GM23338 (cell line): ENCODE results near the gene NFKBIA. TPM values are rescaled to one million over a fixed set of nuclear protein-coding genes. Genes with fewer than 3 reads are reported as not detected.

Experiments used
- ATAC-seq: fragments of 200-7000 bp; cut with Tn5 transposase; 3 replicates; pipeline ENCODE4 v1.9.1; 2020
- DNase-seq: peaks from one replicate; pipeline ENCODE4 v3.0.0-alpha.2; 2015; ENCODE audit warnings: low spot score
- H2AFZ ChIP-seq: fragments of 200-600 bp; sonication (generic); 2 replicates; pipeline ENCODE4 v1.8.0; 2016; ENCODE audit warnings: antibody characterized with exemption, mild to moderate bottlenecking, moderate library complexity
- H3F3A ChIP-seq: fragments of 200-600 bp; sonication (generic); replicated peaks from 2 replicates; pipeline ENCODE4 v1.8.0; 2017; ENCODE audit warnings: antibody characterized with exemption, mixed run types, low read depth
- H3K27ac ChIP-seq: fragments of 200-600 bp; sonication (generic); 2 replicates; pipeline ENCODE4 v1.6.1; 2016; ENCODE audit warnings: low read depth
- H3K27me3 ChIP-seq: fragments of 200-600 bp; sonication (generic); 2 replicates; pipeline ENCODE4 v1.8.0; 2016; ENCODE audit warnings: mild to moderate bottlenecking, mixed run types, moderate library complexity; ENCODE audit not compliant: insufficient read depth
- H3K36me3 ChIP-seq: fragments of 200-600 bp; sonication (generic); 2 replicates; pipeline ENCODE4 v1.8.0; 2016; ENCODE audit warnings: mild to moderate bottlenecking; ENCODE audit not compliant: insufficient read depth
- H3K4me1 ChIP-seq: fragments of 200-600 bp; sonication (generic); 2 replicates; pipeline ENCODE4 v1.8.0; 2016; ENCODE audit warnings: mild to moderate bottlenecking, moderate library complexity; ENCODE audit not compliant: insufficient read depth
- H3K4me2 ChIP-seq: fragments of 200-600 bp; sonication (generic); 2 replicates; pipeline ENCODE4 v1.7.1; 2017; ENCODE audit warnings: mixed run types
- H3K4me3 ChIP-seq: fragments of 200-600 bp; sonication (generic); 2 replicates; pipeline ENCODE4 v1.6.1; 2016; ENCODE audit warnings: mixed run types
- H3K79me2 ChIP-seq: fragments of 200-600 bp; sonication (generic); replicated peaks from 2 replicates; pipeline ENCODE4 v1.8.0; 2017; ENCODE audit warnings: mild to moderate bottlenecking; ENCODE audit not compliant: insufficient read depth
- H3K9me2 ChIP-seq: fragments of 200-600 bp; sonication (generic); 2 replicates; pipeline ENCODE4 v1.8.0; 2017; ENCODE audit not compliant: insufficient read depth
- H4K20me1 ChIP-seq: fragments of 200-600 bp; sonication (generic); replicated peaks from 2 replicates; pipeline ENCODE4 v1.8.0; 2017; ENCODE audit warnings: mild to moderate bottlenecking; ENCODE audit not compliant: insufficient read depth
- H3K27ac Mint-ChIP-seq: 2 replicates; pipeline ENCODE4 v1.8.0; 2020; ENCODE audit warnings: inconsistent platforms, mild to moderate bottlenecking, moderate library complexity, mixed read lengths
- H3K27me3 Mint-ChIP-seq: 3 replicates; pipeline ENCODE4 v1.8.0; 2022; ENCODE audit warnings: low read depth, mild to moderate bottlenecking, moderate library complexity, mixed read lengths, inconsistent platforms; ENCODE audit not compliant: insufficient read depth, poor library complexity
- H3K36me3 Mint-ChIP-seq: 3 replicates; pipeline ENCODE4 v1.8.0; 2021; ENCODE audit warnings: low read depth, mild to moderate bottlenecking, inconsistent platforms, moderate library complexity, mixed read lengths
- H3K4me1 Mint-ChIP-seq: 3 replicates; pipeline ENCODE4 v1.8.0; 2020; ENCODE audit warnings: mild to moderate bottlenecking, inconsistent platforms, mixed read lengths
- H3K4me3 Mint-ChIP-seq: 3 replicates; pipeline ENCODE4 v1.8.0; 2021; ENCODE audit warnings: moderate library complexity, mild to moderate bottlenecking, inconsistent platforms, mixed read lengths
- H3K9me3 Mint-ChIP-seq: 3 replicates; pipeline ENCODE4 v1.8.0; 2020; ENCODE audit warnings: moderate library complexity, mild to moderate bottlenecking, inconsistent platforms, mixed read lengths
- CREB1 ChIP-seq: fragments of 250-450 bp; sonication (Bioruptor Pico); IDR thresholded peaks from 2 replicates; pipeline ENCODE4 v1.5.0; 2020; ENCODE audit warnings: low read depth, mild to moderate bottlenecking, moderate library complexity
- EZH2phosphoT487 ChIP-seq: fragments of 200-600 bp; sonication (generic); IDR thresholded peaks from one replicate; pipeline ENCODE4 v1.8.1; 2018; ENCODE audit warnings: antibody characterized with exemption; ENCODE audit not compliant: unreplicated experiment
- JUNB ChIP-seq: IDR thresholded peaks from one replicate; pipeline ENCODE4 v1.6.1; 2016; ENCODE audit warnings: antibody characterized with exemption; ENCODE audit not compliant: unreplicated experiment
- POLR2AphosphoS5 ChIP-seq: IDR thresholded peaks from 2 replicates; pipeline ENCODE4 v1.6.1; 2016; ENCODE audit warnings: antibody characterized with exemption, low read depth
- STAT1 ChIP-seq: IDR thresholded peaks from one replicate; pipeline ENCODE4 v1.6.1; 2016; ENCODE audit warnings: antibody characterized with exemption; ENCODE audit not compliant: unreplicated experiment
- ZNF114 ChIP-seq: fragments of 250-450 bp; sonication (Bioruptor Pico); IDR thresholded peaks from 2 replicates; pipeline ENCODE4 v1.5.0; 2020; ENCODE audit warnings: mild to moderate bottlenecking, moderate library complexity
- ZNF331 ChIP-seq: fragments of 250-450 bp; sonication (Bioruptor Pico); IDR thresholded peaks from 2 replicates; pipeline ENCODE4 v1.5.0; 2020; ENCODE audit warnings: low read depth, mild to moderate bottlenecking, moderate library complexity
- ZNF462 ChIP-seq: fragments of 250-450 bp; sonication (Bioruptor Pico); IDR thresholded peaks from 2 replicates; pipeline ENCODE4 v1.5.0; 2020; ENCODE audit warnings: mild to moderate bottlenecking, moderate library complexity
- polyA plus RNA-seq: library from polyadenylated mRNA; unstranded; fragments of >200 nt; fragmentation: Nextera tagmentation; extraction: Ambion mirVana; gene quantifications from 2 replicates; pipeline ENCODE4 v1.2.1, GENCODE V29; 2016
- total RNA-seq: library from RNA; depleted of rRNA; stranded (reverse); fragments of >200 nt; shearing (Covaris generic); gene quantifications from 2 replicates; pipeline ENCODE4 v1.2.3, GENCODE V29; 2014

NFKBIA gene
- total and polyA plus RNA-seq, 2 experiments from 2014 or later, result 33.4 to 41.3 TPM

GRCh38 chr14:35419429-35419841 lies 14.9 kb upstream of the NFKBIA start:
- H3K27me3 ChIP-seq, result no peaks in the 10 kb centered on the region
- peaks cover 4% of the 10 kb centered on the region; the same call in 1 of the 3 replicates for H3K9me3 Mint-ChIP-seq
- H3K4me3 Mint-ChIP-seq, result no peak overlapping the region
- H3K4me2 ChIP-seq, result no peak overlapping the region
- H3K4me3 ChIP-seq, result no peak overlapping the region
- no peak overlapping the region for H3K27ac Mint-ChIP-seq
- no peaks in the 10 kb centered on the region for H3F3A ChIP-seq
- H3K36me3 ChIP-seq, result no peaks in the 10 kb centered on the region
- ATAC-seq (peak; percentile 42), DNase-seq (no peak)
- peaks cover 12% of the 10 kb centered on the region; the same call in 1 of the 2 replicates for H3K4me1 ChIP-seq
- no peaks in the 10 kb centered on the region for H3K9me2 ChIP-seq
- H3K4me1 Mint-ChIP-seq, result peaks cover 20% of the 10 kb centered on the region
- no peak overlapping the region for H3K27ac ChIP-seq
- H3K27me3 Mint-ChIP-seq, result peaks cover 6% of the 10 kb centered on the region
- peak overlapping the region; percentile 66; the same call in 1 of the 2 replicates for H2AFZ ChIP-seq
- no peaks in the 10 kb centered on the region for H4K20me1 ChIP-seq
- H3K79me2 ChIP-seq, result no peaks in the 10 kb centered on the region
- no peak for TF ChIP-seq ZNF462 (CRISPR knock-in tag)
- no peak for TF ChIP-seq JUNB
- TF ChIP-seq EZH2phosphoT487, result no peak
- TF ChIP-seq ZNF114 (CRISPR knock-in tag), result no peak
- TF ChIP-seq POLR2AphosphoS5, result no peak
- TF ChIP-seq CREB1 (CRISPR knock-in tag), result no peak
- TF ChIP-seq STAT1, result no peak
- no peak for TF ChIP-seq ZNF331 (CRISPR knock-in tag)
- no peaks in the 10 kb centered on the region for H3K36me3 Mint-ChIP-seq
